HG03196 (cell line): ENCODE data around the gene MUS81.
"Not testable (repeated sequence)": the region's sequence is repeated elsewhere in the genome, so short reads cannot be mapped to it uniquely, and the experiment has no call there.

Experiments used
- ATAC-seq: cut with Tn5 transposase; IDR thresholded peaks from one replicate; pipeline ENCODE4 v1.9.1; 2021; ENCODE audit not compliant: unreplicated experiment

MUS81 gene

GRCh38 chr11:65860278-65861164 is at the start of gene MUS81:
TSS of gene MUS81 (plus strand) at chr11:65860433. CDS start at chr11:65860754, 321 bp downstream.
- peak; percentile 31 for ATAC-seq

- no peak for ATAC-seq
Measured at GRCh38 chr11:65811764-65812475, 48.3 kb upstream of the MUS81 start.

GRCh38 chr11:65814131-65814985 is 45.9 kb upstream of the MUS81 start:
- no peak for ATAC-seq

GRCh38 chr11:65814986-65815565 is 45.2 kb upstream of the MUS81 start:
- no peak for ATAC-seq

GRCh38 chr11:65816696-65817095 is 43.5 kb upstream of the MUS81 start:
- ATAC-seq = no peak

- ATAC-seq = no peak
Measured at GRCh38 chr11:65817312-65817834, 42.9 kb upstream of the MUS81 start.

- ATAC-seq = peak; percentile 90
Measured at GRCh38 chr11:65817835-65818680, 42.2 kb upstream of the MUS81 start.

GRCh38 chr11:65821107-65821506 is 39.1 kb upstream of the MUS81 start:
- ATAC-seq = no peak

GRCh38 chr11:65822776-65823528 is 37.3 kb upstream of the MUS81 start:
- no peak for ATAC-seq

GRCh38 chr11:65826984-65827735 is 33.1 kb upstream of the MUS81 start:
- ATAC-seq = no peak

- no peak for ATAC-seq
Measured at GRCh38 chr11:65829459-65829858, 30.8 kb upstream of the MUS81 start.

GRCh38 chr11:65832231-65832630 is 28.0 kb upstream of the MUS81 start:
- not testable (repeated sequence) for ATAC-seq

- peak; percentile 80 for ATAC-seq
Measured at GRCh38 chr11:65833297-65834030, 26.8 kb upstream of the MUS81 start, which contains the start of gene SNX32. TSS of gene SNX32 (plus strand) at chr11:65833963. CDS start at chr11:65834066, 103 bp downstream.

- ATAC-seq = peak; percentile 7
Measured at GRCh38 chr11:65834202-65834601, 26.0 kb upstream of the MUS81 start.

- ATAC-seq = no peak
Measured at GRCh38 chr11:65842144-65842543, 18.1 kb upstream of the MUS81 start.

GRCh38 chr11:65843811-65844210 is 16.4 kb upstream of the MUS81 start:
- no peak for ATAC-seq

- no peak for ATAC-seq
Measured at GRCh38 chr11:65844231-65844872, 15.9 kb upstream of the MUS81 start.
